A673 (cell line): Measurements from ENCODE around the gene TMEM198.

Experiments
- CTCF ChIP-seq: fragments of 300-800, 200-600 bp; sonication (generic); conservative IDR thresholded peaks from 2 replicates; pipeline ENCODE4 v1.5.1; 2017; ENCODE audit warnings: low read depth, mild to moderate bottlenecking, antibody characterized with exemption, low read length, moderate library complexity, mixed read lengths
- EZH2 ChIP-seq: fragments of 200-600 bp; sonication (generic); IDR thresholded peaks from 2 replicates; pipeline ENCODE4 v1.6.1; 2017; ENCODE audit warnings: borderline replicate concordance, low read depth, mild to moderate bottlenecking, mixed read lengths, antibody characterized with exemption, low read length; ENCODE audit not compliant: poor library complexity, severe bottlenecking

GRCh38 chr2:219516888-219517287, 26.9 kb upstream of the TMEM198 start:
- no peak for TF ChIP-seq CTCF
- TF ChIP-seq EZH2: no peak
